Panc1 (cell line): ENCODE results near the gene TSHR. TPM values are rescaled to one million over a fixed set of nuclear protein-coding genes. Genes with fewer than 3 reads are reported as not detected.

Experiments
- total RNA-seq: library from RNA; stranded (reverse); gene quantifications from one replicate; pipeline ENCODE4 v1.2.1, GENCODE V29; 2021; ENCODE audit not compliant: unreplicated experiment

The TSHR gene
- total RNA-seq, 1 experiment from 2014 or later, result not detected

Other genes with a start within 250 kb of the TSHR start
- 9.3 TPM for gene CEP128, start 13.9 kb upstream of the TSHR start, total RNA-seq